Esophagus (tissue), 2 donors: ENCODE measurements around the gene DUSP22. TPM values are rescaled to one million over a fixed set of nuclear protein-coding genes. Genes with fewer than 3 reads are reported as not detected.

Experiments
- H3K27ac ChIP-seq, 2 donors: one replicate each; pipeline ENCODE4 v1.5.1; 2013; ENCODE audit warnings: low read depth in 2 of 2, mild to moderate bottlenecking in 2 of 2, inconsistent platforms in 1 of 2, low read length in 1 of 2, moderate library complexity in 1 of 2
- H3K27me3 ChIP-seq, 2 donors: one replicate each; pipeline ENCODE4 v1.6.1; 2013; ENCODE audit warnings: low read length in 2 of 2, control low read depth in 1 of 2, mild to moderate bottlenecking in 1 of 2; ENCODE audit not compliant: insufficient read depth in 2 of 2, control insufficient read depth in 1 of 2
- H3K36me3 ChIP-seq, 2 donors: one replicate each; pipeline ENCODE4 v1.6.1; 2013; ENCODE audit warnings: low read length in 1 of 2; ENCODE audit not compliant: control insufficient read depth in 2 of 2, insufficient read depth in 2 of 2
- H3K4me1 ChIP-seq, 2 donors: one replicate each; pipeline ENCODE4 v1.6.1; 2013; ENCODE audit warnings: low read length in 1 of 2; ENCODE audit not compliant: control insufficient read depth in 2 of 2, insufficient read depth in 2 of 2
- H3K4me3 ChIP-seq, 2 donors: one replicate each; pipeline ENCODE4 v1.5.1; 2013; ENCODE audit warnings: low read length in 2 of 2, mild to moderate bottlenecking in 2 of 2, low read depth in 1 of 2, moderate library complexity in 1 of 2
- H3K9me3 ChIP-seq, 2 donors: one replicate each; pipeline ENCODE4 v1.6.1; 2013; ENCODE audit warnings: mild to moderate bottlenecking in 2 of 2, low read depth in 1 of 2, low read length in 1 of 2, moderate library complexity in 1 of 2; ENCODE audit not compliant: control insufficient read depth in 2 of 2, insufficient read depth in 1 of 2
- WGBS, 2 donors: extraction: QIAGEN DNeasy Blood & Tissue Kit; methylation state at CpG; one replicate each; pipeline ENCODE4 v1.1.7; 2013; 5-methylcytosine and 5-hydroxymethylcytosine counted together
- polyA plus RNA-seq, 2 donors: library from polyadenylated mRNA; stranded (reverse); fragments of 200-250 nt; gene quantifications; one replicate each; pipeline ENCODE4 v1.2.3, GENCODE V29; 2013
- donor health status: healthy with polysubstance abuse.
- donor health status: Bipolar disorder and iron deficiency.

DUSP22 gene
- polyA plus RNA-seq, 2 donors = 37.4 to 55.3 TPM

- 87 to 92% methylated on average over 12 of the region's 12 CpGs for WGBS, 2 donors
- Histone ChIP-seq H3K36me3 (no peaks in the 10 kb centered on the region), H3K4me1 (peaks cover 0 to 5% of the 10 kb centered on the region in 2 donors)
Observed at GRCh38 chr6:363291-363690, 71.0 kb downstream of the DUSP22 start.

GRCh38 chr6:363909-364308 is 71.6 kb downstream of the DUSP22 start:
- Histone ChIP-seq H3K27me3 (no peaks in the 10 kb centered on the region), H3K27ac (no peak overlapping the region), H3K9me3 (peaks cover 9 to 17% of the 10 kb centered on the region in 2 donors), H3K4me1 (no peaks in the 10 kb centered on the region), H3K36me3 (no peaks in the 10 kb centered on the region), H3K4me3 (no peak overlapping the region)
- WGBS, 2 donors = 91 to 92% methylated on average over 13 of the region's 13 CpGs

More at GRCh38 chr6:363291-363690, 71.0 kb downstream of the DUSP22 start:
- Histone ChIP-seq H3K9me3 (peaks cover 9 to 19% of the 10 kb centered on the region in 2 donors), H3K4me3 (no peak overlapping the region), H3K27me3 (no peaks in the 10 kb centered on the region), H3K27ac (no peak overlapping the region)

- Histone ChIP-seq H3K36me3 (no peaks in the 10 kb centered on the region), H3K27ac (no peak overlapping the region), H3K4me3 (no peak overlapping the region), H3K27me3 (no peaks in the 10 kb centered on the region), H3K4me1 (no peaks in the 10 kb centered on the region), H3K9me3 (peaks cover 9 to 18% of the 10 kb centered on the region in 2 donors)
- WGBS, 2 donors = 73 to 75% methylated on average over 11 of the region's 11 CpGs
Observed at GRCh38 chr6:364609-365540, 72.6 kb downstream of the DUSP22 start.

DNA sequence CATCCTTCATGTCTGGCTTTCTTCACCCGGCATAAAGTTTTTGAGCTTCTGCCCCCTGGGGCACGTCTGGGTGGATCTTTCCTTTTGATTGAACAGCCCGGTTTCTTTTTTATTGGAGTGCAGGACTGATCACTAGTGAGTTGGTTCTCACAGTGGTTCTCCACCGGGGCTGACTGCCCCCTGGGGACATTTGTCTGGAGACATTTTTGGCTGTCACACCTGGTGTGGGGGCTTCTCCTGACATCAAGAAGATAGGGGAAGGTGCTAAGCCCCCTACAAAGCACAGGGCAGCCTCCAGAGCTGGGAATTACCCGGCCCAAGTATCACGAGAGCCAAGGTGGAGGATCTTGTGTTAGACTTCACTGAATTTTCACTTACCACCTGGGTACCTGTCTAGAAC is 73.5 kb downstream of the DUSP22 start:
- H3K27me3 ChIP-seq = no peaks in the 10 kb centered on the region
- H3K27ac ChIP-seq = no peak overlapping the region
- H3K4me3 ChIP-seq = no peak overlapping the region
- H3K9me3 ChIP-seq = peaks cover 9 to 20% of the 10 kb centered on the region in 2 donors
- H3K4me1 ChIP-seq = no peaks in the 10 kb centered on the region
- 70 to 78% methylated on average over 6 of the region's 6 CpGs for WGBS, 2 donors
- no peaks in the 10 kb centered on the region for H3K36me3 ChIP-seq

GRCh38 chr6:366389-367297 is 74.4 kb downstream of the DUSP22 start:
- no peaks in the 10 kb centered on the region for H3K4me1 ChIP-seq
- H3K4me3 ChIP-seq = no peak overlapping the region
- H3K9me3 ChIP-seq = peaks cover 9 to 20% of the 10 kb centered on the region in 2 donors
- no peak overlapping the region for H3K27ac ChIP-seq
- WGBS, 2 donors = 75 to 77% methylated on average over 19 of the region's 19 CpGs
- no peaks in the 10 kb centered on the region for H3K36me3 ChIP-seq
- no peaks in the 10 kb centered on the region for H3K27me3 ChIP-seq

DNA sequence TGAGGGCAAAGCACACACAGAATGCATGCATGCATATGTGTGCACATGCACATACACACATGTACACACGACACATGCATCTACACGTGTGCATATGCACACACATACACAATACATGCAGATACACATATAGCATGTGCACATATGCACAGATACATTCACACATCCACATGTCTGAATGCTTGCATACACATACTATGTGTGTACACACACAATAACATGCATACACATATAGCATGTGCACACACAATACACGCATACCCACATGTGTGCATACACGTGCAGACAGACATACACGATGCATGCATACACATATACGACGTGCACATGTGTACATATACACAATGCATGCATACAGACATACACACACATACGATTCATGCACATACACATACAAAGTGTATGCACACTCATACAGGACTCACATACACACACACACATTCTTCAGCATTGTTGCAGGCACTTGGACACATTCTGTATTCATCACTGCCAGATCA is 75.1 kb downstream of the DUSP22 start:
- Histone ChIP-seq H3K4me3 (no peak overlapping the region), H3K27ac (no peak overlapping the region), H3K4me1 (no peaks in the 10 kb centered on the region), H3K9me3 (peaks cover 13 to 24% of the 10 kb centered on the region in 2 donors), H3K36me3 (no peaks in the 10 kb centered on the region), H3K27me3 (no peaks in the 10 kb centered on the region)
- WGBS, 2 donors = 81 to 84% methylated on average over 8 of the region's 8 CpGs

GRCh38 chr6:367891-368630 is 75.8 kb downstream of the DUSP22 start:
- no peak overlapping the region for H3K4me3 ChIP-seq
- H3K9me3 ChIP-seq = peaks cover 11 to 28% of the 10 kb centered on the region in 2 donors
- H3K27ac ChIP-seq = no peak overlapping the region
- no peaks in the 10 kb centered on the region for H3K27me3 ChIP-seq
- 78% methylated on average over 17 of the region's 17 CpGs for WGBS, 2 donors
- H3K4me1 ChIP-seq = no peaks in the 10 kb centered on the region
- no peaks in the 10 kb centered on the region for H3K36me3 ChIP-seq

DNA sequence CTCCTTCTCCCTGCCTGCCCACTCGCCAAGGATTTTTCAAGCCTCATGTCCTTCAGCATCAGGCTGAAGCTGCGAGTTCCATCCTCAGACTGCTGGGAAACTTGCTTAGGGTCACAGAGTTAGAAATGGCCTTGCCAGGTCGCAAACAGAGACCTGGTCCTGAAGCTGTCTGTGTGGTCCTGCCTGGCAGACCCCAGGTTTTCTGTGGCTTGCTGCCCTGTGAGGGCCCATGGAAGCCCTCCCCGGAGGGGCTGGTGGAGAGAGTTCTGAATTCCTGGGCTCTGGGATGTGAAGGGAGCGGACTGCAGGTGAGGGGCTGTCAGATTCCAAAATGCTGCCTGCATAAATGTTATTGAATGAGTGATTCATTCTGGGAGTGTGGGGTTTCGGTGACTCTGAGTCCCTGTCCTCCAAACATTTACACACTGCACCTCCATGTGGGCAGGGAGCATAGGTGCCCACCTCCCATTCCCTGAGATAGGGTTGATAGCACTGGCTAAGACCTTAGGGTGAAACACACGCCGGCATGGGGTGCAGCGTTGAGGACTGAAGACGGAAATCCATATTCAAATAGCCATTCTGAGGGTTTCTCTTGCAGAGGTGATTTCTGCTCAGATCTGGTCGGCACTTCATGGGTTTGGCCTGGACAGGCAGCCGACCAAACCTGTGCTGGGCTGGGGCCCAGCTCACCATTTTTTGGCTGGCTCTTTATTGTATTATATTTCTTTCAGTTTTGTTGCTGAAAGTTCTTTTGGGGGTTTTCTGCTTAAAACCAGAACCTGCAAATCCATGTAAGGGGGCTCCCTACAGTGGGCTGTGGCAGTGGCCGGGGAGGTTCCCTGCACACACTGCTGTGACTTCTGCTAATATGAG is 77.5 kb downstream of the DUSP22 start:
- WGBS, 2 donors = 80 to 81% methylated on average over 13 of the region's 13 CpGs
- no peaks in the 10 kb centered on the region for H3K27me3 ChIP-seq

More for the DNA sequence above, 77.5 kb downstream of the DUSP22 start:
- H3K36me3 ChIP-seq = no peaks in the 10 kb centered on the region
- H3K27ac ChIP-seq = no peak overlapping the region
- H3K4me3 ChIP-seq = no peak overlapping the region
- H3K4me1 ChIP-seq = no peaks in the 10 kb centered on the region
- peaks cover 9 to 25% of the 10 kb centered on the region in 2 donors for H3K9me3 ChIP-seq
